MG63 (cell line): ENCODE measurements around the gene PIK3C3. TPM values are rescaled to one million over a fixed set of nuclear protein-coding genes. Genes with fewer than 3 reads are reported as not detected.
A peak's percentile ranks its signal among the peaks of the same experiment; 100 is the strongest.
"Not testable (repeated sequence)": the region's sequence is repeated elsewhere in the genome, so short reads cannot be mapped to it uniquely, and the experiment has no call there.

Source experiments
- DNase-seq: peaks from one replicate; pipeline ENCODE4 v3.0.0-alpha.2; 2020
- H3K27me3 ChIP-seq: fragments of 250-450 bp; sonication (Bioruptor Pico); 2 replicates; pipeline ENCODE4 v1.5.1; 2020; ENCODE audit warnings: mild to moderate bottlenecking, moderate library complexity
- H3K36me3 ChIP-seq: fragments of 250-450 bp; sonication (Bioruptor Pico); 2 replicates; pipeline ENCODE4 v1.5.1; 2020; ENCODE audit warnings: mild to moderate bottlenecking, moderate library complexity
- H3K4me3 ChIP-seq: fragments of 250-450 bp; sonication (Bioruptor Pico); 2 replicates; pipeline ENCODE4 v1.5.1; 2020; ENCODE audit warnings: mild to moderate bottlenecking, moderate library complexity
- H3K9me3 ChIP-seq: fragments of 250-450 bp; sonication (Bioruptor Pico); 2 replicates; pipeline ENCODE4 v1.5.1; 2020; ENCODE audit warnings: mild to moderate bottlenecking, moderate library complexity
- total RNA-seq: library from RNA; depleted of rRNA; stranded (reverse); fragments of >200 nt; shearing (Covaris generic); gene quantifications from 2 replicates; pipeline ENCODE4 v1.2.3, GENCODE V29; 2014; ENCODE audit warnings: low replicate concordance

Gene PIK3C3
- total RNA-seq, 1 experiment from 2014 or later: 24.6 TPM

GRCh38 chr18:42032447-42032846 is 77.4 kb downstream of the PIK3C3 start:
- no peaks in the 10 kb centered on the region for H3K9me3 ChIP-seq
- no peaks in the 10 kb centered on the region for H3K27me3 ChIP-seq
- DNase-seq: no peak
- H3K4me3 ChIP-seq: no peak overlapping the region
- H3K36me3 ChIP-seq: peaks cover 6% of the 10 kb centered on the region

DNA sequence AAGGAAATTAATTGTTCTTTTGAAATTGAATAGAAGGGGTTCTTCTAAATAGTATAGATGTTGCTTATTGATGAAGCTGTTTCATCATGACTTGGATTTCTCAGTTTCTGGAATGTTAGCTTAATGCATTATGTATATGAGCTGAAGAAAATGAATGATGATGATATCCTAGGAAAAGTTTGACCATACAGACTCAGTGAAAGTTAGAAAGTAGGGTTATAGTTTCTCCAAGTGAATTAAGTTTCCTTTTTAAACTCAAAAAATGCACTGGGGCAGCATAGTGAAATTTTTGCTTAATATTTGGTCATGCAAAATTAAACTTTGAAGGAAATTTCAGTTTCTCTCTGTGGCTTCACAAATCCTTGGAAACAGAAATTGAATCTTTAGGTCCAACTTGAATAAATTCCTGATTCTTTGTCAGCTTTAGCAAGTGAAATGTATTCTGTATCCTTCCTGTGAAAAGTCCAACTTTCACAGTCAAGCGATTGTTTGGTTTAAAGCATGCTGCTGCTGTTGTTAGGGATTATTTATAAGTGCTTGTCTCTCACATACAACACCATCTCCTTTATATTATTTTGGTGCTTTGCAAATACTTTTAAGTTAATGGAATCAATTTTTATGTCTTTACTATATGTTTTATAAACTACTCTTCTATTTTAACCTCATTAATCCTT is 78.2 kb downstream of the PIK3C3 start:
- Histone ChIP-seq H3K4me3 (no peak overlapping the region), H3K27me3 (no peaks in the 10 kb centered on the region), H3K9me3 (no peaks in the 10 kb centered on the region), H3K36me3 (peaks cover 6% of the 10 kb centered on the region)
- no peak for DNase-seq

GRCh38 chr18:42038936-42039335 is 83.9 kb downstream of the PIK3C3 start:
- H3K36me3 ChIP-seq: peaks cover 16% of the 10 kb centered on the region
- H3K27me3 ChIP-seq: no peaks in the 10 kb centered on the region
- no peaks in the 10 kb centered on the region for H3K9me3 ChIP-seq
- H3K4me3 ChIP-seq: no peak overlapping the region
- no peak for DNase-seq

DNA sequence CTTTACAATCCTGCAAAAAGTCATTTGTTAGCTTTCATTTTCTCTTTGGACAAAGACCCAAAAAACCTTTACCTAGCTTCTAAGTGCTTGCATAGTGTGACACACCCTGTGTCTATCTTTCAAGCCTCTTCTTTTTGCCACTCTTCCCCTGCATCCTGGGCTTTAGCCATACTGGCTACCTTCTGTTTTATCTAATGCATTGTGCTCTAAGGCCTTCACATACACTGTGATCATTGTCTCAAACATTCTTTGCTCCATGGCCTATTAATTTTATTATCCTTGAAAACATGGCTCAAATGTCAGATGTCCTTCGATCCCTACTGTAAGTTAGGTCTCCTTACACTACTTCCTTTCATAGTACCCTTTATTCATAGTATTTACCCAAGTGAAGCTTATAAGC is 84.4 kb downstream of the PIK3C3 start:
- no peak overlapping the region for H3K4me3 ChIP-seq
- no peak for DNase-seq
- H3K9me3 ChIP-seq: no peaks in the 10 kb centered on the region
- H3K36me3 ChIP-seq: peaks cover 16% of the 10 kb centered on the region
- H3K27me3 ChIP-seq: no peaks in the 10 kb centered on the region

DNA sequence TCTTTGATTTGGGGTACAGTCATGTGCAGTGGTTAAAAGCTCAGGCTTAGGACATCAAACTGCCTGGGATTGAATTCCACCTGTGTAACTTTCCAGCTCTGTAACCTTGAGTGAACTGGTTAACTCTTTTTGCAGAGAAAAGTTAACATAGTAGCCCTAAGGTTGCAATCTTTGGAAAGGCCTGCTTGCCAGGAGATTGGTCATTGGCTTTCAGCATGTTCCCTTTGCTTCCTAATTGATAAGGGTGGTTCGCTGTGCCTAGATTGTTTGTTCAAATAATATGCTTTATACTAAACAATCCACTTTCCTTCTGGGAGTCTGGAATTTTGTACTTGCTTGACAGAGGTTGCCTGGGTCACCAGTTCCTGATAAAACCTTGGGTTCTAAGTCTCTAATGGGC is 86.8 kb downstream of the PIK3C3 start:
- no peak for DNase-seq
- Histone ChIP-seq H3K36me3 (peaks cover 16% of the 10 kb centered on the region), H3K27me3 (no peaks in the 10 kb centered on the region), H3K4me3 (no peak overlapping the region), H3K9me3 (no peaks in the 10 kb centered on the region)

- Histone ChIP-seq H3K9me3 (no peaks in the 10 kb centered on the region), H3K4me3 (no peak overlapping the region), H3K36me3 (peaks cover 6% of the 10 kb centered on the region), H3K27me3 (no peaks in the 10 kb centered on the region)
- peak; percentile 45 for DNase-seq
Observed at GRCh38 chr18:42045346-42045745, 90.3 kb downstream of the PIK3C3 start.

DNA sequence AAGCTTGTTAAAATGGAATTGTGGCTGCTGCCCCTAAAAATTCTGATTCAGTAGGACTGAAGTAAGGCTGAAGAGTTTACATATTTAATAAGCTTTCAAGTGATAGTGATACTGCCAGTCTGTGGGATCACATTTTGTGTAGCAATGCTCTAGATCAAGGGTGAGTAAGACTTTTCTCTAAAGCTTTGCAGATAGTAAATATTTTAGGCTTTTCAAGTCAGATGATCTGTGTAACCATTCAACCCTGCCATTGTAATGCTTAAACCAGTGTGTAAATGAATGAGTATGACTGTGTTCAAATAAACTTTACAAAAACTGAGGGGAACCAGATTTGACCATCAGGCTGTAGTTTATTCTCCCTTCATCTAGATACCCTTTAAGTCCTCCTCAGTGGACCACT is 92.7 kb downstream of the PIK3C3 start:
- no peak for DNase-seq
- H3K9me3 ChIP-seq: no peaks in the 10 kb centered on the region
- H3K36me3 ChIP-seq: peaks cover 2% of the 10 kb centered on the region; the same call in 1 of the 2 replicates
- H3K4me3 ChIP-seq: no peak overlapping the region
- no peaks in the 10 kb centered on the region for H3K27me3 ChIP-seq

DNA sequence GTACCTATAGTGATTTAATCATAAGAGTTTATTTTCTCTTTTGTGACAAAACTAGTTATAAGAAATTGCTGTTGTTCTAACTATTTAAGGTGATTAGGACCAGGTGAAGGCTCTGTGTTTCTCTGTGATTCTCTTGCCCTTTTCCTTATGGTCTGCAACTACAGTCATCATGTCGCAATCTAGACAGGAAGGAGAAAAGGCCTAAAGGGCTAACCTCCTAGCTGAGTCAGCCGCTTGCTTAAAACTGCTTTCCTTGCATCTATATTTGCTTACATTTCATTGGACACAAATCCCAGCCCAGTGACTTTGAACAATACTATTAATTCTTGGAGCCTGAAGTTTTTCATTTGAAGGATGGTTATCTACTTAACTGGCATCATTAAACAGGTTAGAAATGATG is 93.1 kb downstream of the PIK3C3 start:
- H3K4me3 ChIP-seq: no peak overlapping the region
- peaks cover 2% of the 10 kb centered on the region; the same call in 1 of the 2 replicates for H3K36me3 ChIP-seq
- DNase-seq: peak; percentile 32
- no peaks in the 10 kb centered on the region for H3K27me3 ChIP-seq
- no peaks in the 10 kb centered on the region for H3K9me3 ChIP-seq

GRCh38 chr18:42049536-42049935 is 94.5 kb downstream of the PIK3C3 start:
- DNase-seq, H3K9me3 ChIP-seq, H3K4me3 ChIP-seq, H3K36me3 ChIP-seq, H3K27me3 ChIP-seq: not testable (repeated sequence)

DNA sequence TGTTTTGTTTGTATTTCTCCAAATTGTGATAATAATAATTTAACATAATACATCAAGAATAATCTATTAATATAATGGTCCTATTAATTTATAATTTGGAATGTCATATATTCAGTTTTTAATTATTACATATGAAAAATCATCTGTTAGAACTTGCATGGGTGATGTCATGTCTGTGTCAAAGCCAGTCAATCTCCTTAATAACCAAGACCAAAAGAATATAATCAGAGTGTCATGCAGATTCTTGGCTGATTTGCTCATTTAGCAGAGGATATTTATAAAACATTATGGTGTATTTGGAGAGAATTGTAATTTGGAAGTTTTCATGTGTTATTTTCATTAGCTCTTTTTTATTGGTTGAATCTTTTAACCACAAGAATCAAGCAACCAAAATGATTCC is 96.4 kb downstream of the PIK3C3 start:
- H3K4me3 ChIP-seq: no peak overlapping the region
- no peaks in the 10 kb centered on the region for H3K27me3 ChIP-seq
- peaks cover 2% of the 10 kb centered on the region; the same call in 1 of the 2 replicates for H3K36me3 ChIP-seq
- no peak for DNase-seq
- H3K9me3 ChIP-seq: no peaks in the 10 kb centered on the region

- Histone ChIP-seq H3K4me3 (no peak overlapping the region), H3K27me3 (no peaks in the 10 kb centered on the region), H3K36me3 (peaks cover 2% of the 10 kb centered on the region; the same call in 1 of the 2 replicates), H3K9me3 (no peaks in the 10 kb centered on the region)
- DNase-seq: no peak
Observed at GRCh38 chr18:42052122-42052708, 97.2 kb downstream of the PIK3C3 start.

- Histone ChIP-seq H3K36me3 (peaks cover 2% of the 10 kb centered on the region; the same call in 1 of the 2 replicates), H3K4me3 (no peak overlapping the region), H3K9me3 (no peaks in the 10 kb centered on the region), H3K27me3 (no peaks in the 10 kb centered on the region)
- peak; percentile 23 for DNase-seq
Observed at GRCh38 chr18:42053188-42053781, 98.3 kb downstream of the PIK3C3 start.

GRCh38 chr18:42064109-42064508 is 109.1 kb downstream of the PIK3C3 start:
- H3K36me3 ChIP-seq: no peaks in the 10 kb centered on the region
- no peaks in the 10 kb centered on the region for H3K27me3 ChIP-seq
- DNase-seq: no peak
- no peak overlapping the region for H3K4me3 ChIP-seq
- no peaks in the 10 kb centered on the region for H3K9me3 ChIP-seq

DNA sequence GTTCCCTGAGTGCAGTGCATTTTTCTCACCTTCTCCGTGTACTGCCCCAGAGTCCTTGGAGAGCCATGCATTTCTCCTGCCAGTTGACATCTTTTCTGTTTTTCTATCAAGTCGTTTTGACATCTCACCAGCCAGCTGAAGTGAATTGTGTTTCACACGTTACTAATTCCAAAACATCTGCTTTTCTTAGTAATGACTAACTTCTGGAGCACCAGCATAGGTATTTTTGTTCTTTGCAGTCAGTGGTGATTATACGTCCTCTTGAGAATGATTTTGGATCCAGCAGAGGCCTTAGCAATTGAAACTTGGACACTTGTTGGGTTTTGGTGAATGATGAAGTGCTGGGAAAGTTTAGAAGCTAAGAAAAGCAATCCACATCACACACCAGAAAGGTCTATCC is 112.5 kb downstream of the PIK3C3 start:
- Histone ChIP-seq H3K36me3 (no peaks in the 10 kb centered on the region), H3K9me3 (no peaks in the 10 kb centered on the region), H3K4me3 (no peak overlapping the region), H3K27me3 (no peaks in the 10 kb centered on the region)
- DNase-seq: no peak

- no peaks in the 10 kb centered on the region for H3K36me3 ChIP-seq
- H3K4me3 ChIP-seq: no peak overlapping the region
- no peaks in the 10 kb centered on the region for H3K27me3 ChIP-seq
- no peaks in the 10 kb centered on the region for H3K9me3 ChIP-seq
- no peak for DNase-seq
Observed at GRCh38 chr18:42068030-42068429, 113.0 kb downstream of the PIK3C3 start.

- Histone ChIP-seq H3K36me3 (no peaks in the 10 kb centered on the region), H3K4me3 (no peak overlapping the region), H3K9me3 (no peaks in the 10 kb centered on the region), H3K27me3 (no peaks in the 10 kb centered on the region)
- no peak for DNase-seq
Observed at GRCh38 chr18:42069036-42069435, 114.0 kb downstream of the PIK3C3 start.

DNA sequence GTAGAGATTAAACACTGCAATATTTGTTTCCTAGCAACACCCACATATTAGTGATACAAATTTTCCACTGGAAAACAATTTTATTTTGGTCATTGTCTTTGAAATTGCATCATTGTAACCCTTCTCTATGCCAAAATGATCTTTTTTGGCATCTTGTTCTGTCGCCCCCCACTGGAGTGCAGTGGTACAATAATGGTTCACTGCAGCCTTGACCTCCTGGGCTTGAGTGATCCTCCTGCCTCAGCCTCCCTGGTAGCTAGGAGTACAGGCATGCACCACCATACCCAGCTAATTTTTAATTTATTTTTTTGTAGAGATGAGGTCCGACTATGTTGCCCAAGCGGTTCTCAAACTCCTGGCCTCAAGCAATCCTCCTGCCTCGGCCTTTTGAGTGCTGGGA is 117.4 kb downstream of the PIK3C3 start:
- H3K27me3 ChIP-seq: no peaks in the 10 kb centered on the region
- H3K4me3 ChIP-seq: no peak overlapping the region
- H3K9me3 ChIP-seq: no peaks in the 10 kb centered on the region
- peaks cover 2% of the 10 kb centered on the region; the same call in 1 of the 2 replicates for H3K36me3 ChIP-seq
- no peak for DNase-seq

DNA sequence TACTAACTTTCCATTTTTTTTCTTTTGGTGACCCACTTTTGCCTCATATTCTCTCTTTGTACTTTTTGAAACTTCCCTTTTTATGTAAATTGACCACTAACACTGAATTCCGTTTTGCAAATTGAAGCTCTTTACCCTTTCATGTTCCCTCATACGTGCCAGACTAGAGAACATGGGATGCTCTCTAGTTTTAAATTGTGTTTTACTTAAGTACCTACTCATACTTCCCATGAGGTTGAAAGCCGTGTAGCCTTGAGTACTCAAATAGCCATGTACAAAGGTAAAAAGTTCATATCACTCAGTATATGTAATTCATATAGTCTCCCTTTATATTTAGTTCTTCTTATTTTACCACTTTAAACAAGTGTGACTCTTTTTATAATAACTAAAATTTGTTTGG is 119.7 kb downstream of the PIK3C3 start:
- Histone ChIP-seq H3K36me3 (peaks cover 5% of the 10 kb centered on the region; the same call in 1 of the 2 replicates), H3K9me3 (no peaks in the 10 kb centered on the region), H3K27me3 (no peaks in the 10 kb centered on the region), H3K4me3 (no peak overlapping the region)
- no peak for DNase-seq
